ENCODE data around the gene THRAP3.
"Not testable (repeated sequence)": the region's sequence is repeated elsewhere in the genome, so short reads cannot be mapped to it uniquely, and the experiment has no call there.

THRAP3 gene

GRCh38 chr1:36208978-36209703 lies 15.1 kb upstream of the THRAP3 start:
- no peak for TF ChIP-seq CTCF (IDR thresholded peaks at IDR 0.05; ENCODE audit: borderline replicate concordance, insufficient read depth, low read depth, low read length)
- no peak overlapping the region for H3K4me3 ChIP-seq (ENCODE audit: low read depth, low read length)

- no peak for TF ChIP-seq CTCF (IDR thresholded peaks at IDR 0.05; ENCODE audit: borderline replicate concordance, insufficient read depth, low read depth, low read length)
- H3K4me3 ChIP-seq (ENCODE audit: low read depth, low read length): no peak overlapping the region
Measured at GRCh38 chr1:36211307-36211706, 12.9 kb upstream of the THRAP3 start.

- TF ChIP-seq CTCF (IDR thresholded peaks at IDR 0.05; ENCODE audit: borderline replicate concordance, insufficient read depth, low read depth, low read length): no peak
- no peak overlapping the region for H3K4me3 ChIP-seq (ENCODE audit: low read depth, low read length)
Measured at GRCh38 chr1:36211841-36212240, 12.4 kb upstream of the THRAP3 start.

- no peak overlapping the region for H3K4me3 ChIP-seq (ENCODE audit: low read depth, low read length)
- TF ChIP-seq CTCF (IDR thresholded peaks at IDR 0.05; ENCODE audit: borderline replicate concordance, insufficient read depth, low read depth, low read length): no peak
Measured at GRCh38 chr1:36212782-36213181, 11.5 kb upstream of the THRAP3 start.

- no peak overlapping the region for H3K4me3 ChIP-seq (ENCODE audit: low read depth, low read length)
- no peak for TF ChIP-seq CTCF (IDR thresholded peaks at IDR 0.05; ENCODE audit: borderline replicate concordance, insufficient read depth, low read depth, low read length)
Measured at GRCh38 chr1:36217670-36218069, 6.6 kb upstream of the THRAP3 start.

- not testable (repeated sequence) for H3K4me3 ChIP-seq (ENCODE audit: low read depth, low read length)
Measured at GRCh38 chr1:36221901-36222300, 2.3 kb upstream of the THRAP3 start.

GRCh38 chr1:36222481-36223380 lies 1.5 kb upstream of the THRAP3 start:
- H3K4me3 ChIP-seq (ENCODE audit: low read depth, low read length): peak overlapping the region; percentile 96
- no peak for TF ChIP-seq CTCF (IDR thresholded peaks at IDR 0.05; ENCODE audit: borderline replicate concordance, insufficient read depth, low read depth, low read length)

Data from GM12875 (cell line).